ENCODE measurements around the gene GPC5. TPM values are rescaled to one million over a fixed set of nuclear protein-coding genes. Genes with fewer than 3 reads are reported as not detected.

GPC5 gene
- total and polyA plus RNA-seq, 2 of the 13 experiments (the other 11 are each of a cell fraction or from before 2014, with no cell fraction given) = 0.02 to 0.07 TPM

DNA sequence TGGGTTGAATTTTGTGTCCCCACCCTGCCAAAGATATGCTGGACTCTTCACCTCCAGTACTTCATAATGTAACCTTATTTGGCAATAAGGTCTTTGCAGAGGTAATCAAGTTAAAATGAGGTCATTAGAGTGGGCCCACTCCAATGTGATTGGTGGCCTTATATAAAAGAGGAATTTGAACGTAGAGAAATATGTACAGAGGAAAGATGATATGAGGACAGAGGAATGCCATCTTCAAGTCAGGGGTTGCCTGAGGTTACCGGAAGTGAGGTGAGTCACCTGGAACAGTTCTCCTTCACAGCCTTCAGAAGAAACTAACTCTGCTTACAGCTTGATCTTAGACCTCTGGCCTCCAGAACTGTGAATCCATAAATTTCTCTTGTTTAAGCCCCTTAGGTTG lies 69.9 kb downstream of the GPC5 start:
- no peaks in the 10 kb centered on the region for H3K4me1 ChIP-seq (ENCODE audit: insufficient read depth, low read length)
- FAIRE-seq (no peak), ATAC-seq (no peak), DNase-seq (ENCODE audit: low spot score) (no peak)
- H3K27me3 ChIP-seq (ENCODE audit: control insufficient read depth in 1 of 2, insufficient read depth in 2 of 2, low read length in 2 of 2) = no peaks in the 10 kb centered on the region
- CTCF ChIA-PET (ENCODE audit: low intra/inter-chr PET ratio, low total read pairs) = no interaction called here
- no peaks in the 10 kb centered on the region for H3K79me2 ChIP-seq (ENCODE audit: insufficient read depth, low read length)
- no peak overlapping the region for H3K4me2 ChIP-seq (ENCODE audit: low read depth, low read length)
- no peak overlapping the region for H2AFZ ChIP-seq (ENCODE audit: low read length)
- H3K4me3 ChIP-seq (replicated peaks in 1 of 3; ENCODE audit: insufficient read depth in 1 of 3, low read depth in 2 of 3, low read length in 3 of 3) = no peak overlapping the region
- WGBS (ENCODE audit: low lambda C conversion rate) = 2% methylated on average over 2 of the region's 2 CpGs
- intact Hi-C loops (cut with micrococcal nuclease; ENCODE audit: unreplicated experiment) = no loop called here
- TF ChIP-seq AGO2 (optimal IDR thresholded peaks at IDR 0.05; ENCODE audit: low read depth, low read length) = no peak
- no peak for TF ChIP-seq ELF3 (CRISPR knock-in tag; IDR thresholded peaks at IDR 0.05)
- TF ChIP-seq, protein P1, sequence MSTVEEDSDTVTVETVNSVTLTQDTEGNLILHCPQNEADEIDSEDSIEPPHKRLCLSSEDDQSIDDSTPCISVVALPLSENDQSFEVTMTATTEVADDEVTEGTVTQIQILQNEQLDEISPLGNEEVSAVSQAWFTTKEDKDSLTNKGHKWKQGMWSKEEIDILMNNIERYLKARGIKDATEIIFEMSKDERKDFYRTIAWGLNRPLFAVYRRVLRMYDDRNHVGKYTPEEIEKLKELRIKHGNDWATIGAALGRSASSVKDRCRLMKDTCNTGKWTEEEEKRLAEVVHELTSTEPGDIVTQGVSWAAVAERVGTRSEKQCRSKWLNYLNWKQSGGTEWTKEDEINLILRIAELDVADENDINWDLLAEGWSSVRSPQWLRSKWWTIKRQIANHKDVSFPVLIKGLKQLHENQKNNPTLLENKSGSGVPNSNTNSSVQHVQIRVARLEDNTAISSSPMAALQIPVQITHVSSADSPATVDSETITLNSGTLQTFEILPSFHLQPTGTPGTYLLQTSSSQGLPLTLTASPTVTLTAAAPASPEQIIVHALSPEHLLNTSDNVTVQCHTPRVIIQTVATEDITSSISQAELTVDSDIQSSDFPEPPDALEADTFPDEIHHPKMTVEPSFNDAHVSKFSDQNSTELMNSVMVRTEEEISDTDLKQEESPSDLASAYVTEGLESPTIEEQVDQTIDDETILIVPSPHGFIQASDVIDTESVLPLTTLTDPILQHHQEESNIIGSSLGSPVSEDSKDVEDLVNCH (CRISPR knock-in tag; IDR thresholded peaks at IDR 0.05) = no peak
- TF ChIP-seq NRL (CRISPR knock-in tag; IDR thresholded peaks at IDR 0.05; ENCODE audit: borderline replicate concordance) = no peak
- no peak for TF ChIP-seq SRF (IDR thresholded peaks at IDR 0.05; ENCODE audit: low read depth, low read length)
- no peak for TF ChIP-seq ZNF382 (CRISPR knock-in tag; IDR thresholded peaks at IDR 0.05; ENCODE audit: borderline replicate concordance)
- no peak for TF ChIP-seq ZNF572 (CRISPR knock-in tag; IDR thresholded peaks at IDR 0.05)
- TF ChIP-seq ZMYM4 (CRISPR knock-in tag; IDR thresholded peaks at IDR 0.05) = no peak
- no peak for TF ChIP-seq DNMT1 (CRISPR knock-in tag; IDR thresholded peaks at IDR 0.05)
- no peak for TF ChIP-seq RFX5 (IDR thresholded peaks at IDR 0.05; ENCODE audit: low read depth, low read length)
- H3K9ac ChIP-seq (ENCODE audit: insufficient read depth, low read depth, low read length) = no peak overlapping the region
- no peaks in the 10 kb centered on the region for H3K9me3 ChIP-seq (ENCODE audit: low read length)
- POLR2A ChIA-PET = no interaction called here
- H4K20me1 ChIP-seq (ENCODE audit: insufficient read depth, low read length) = no peaks in the 10 kb centered on the region
- H3K36me3 ChIP-seq (replicated peaks in 1 of 2; ENCODE audit: control insufficient read depth in 1 of 2, insufficient read depth in 2 of 2, low read length in 2 of 2) = no peaks in the 10 kb centered on the region
- H3K27ac ChIP-seq (ENCODE audit: extremely low read length, insufficient read depth, low read length) = no peak overlapping the region
- in situ Hi-C loops (cut with HindIII; ENCODE audit: extremely low pct_ligation_motif_present, low pct_unique_long_range_greater_than_20kb) = no loop called here
- no TSS peak for BruUV-seq (replicated peaks)

Data from HepG2 (cell line).